GM19193 (cell line): ENCODE data around the gene PLSCR1.

Experiments used
- POLR2A ChIP-seq: IDR thresholded peaks from 4 replicates; pipeline ENCODE4 v1.6.1; 2011; ENCODE audit not compliant: insufficient read depth, insufficient read length; ENCODE audit errors: extremely low read depth

Gene PLSCR1

GRCh38 chr3:146544002-146544928, at the start of gene PLSCR1:
PLSCR1 (minus strand) TSS chr3:146544607; CDS start chr3:146536552, 8,055 bp downstream.
- TF ChIP-seq POLR2A = peak; percentile 83

- no peak for TF ChIP-seq POLR2A
These were observed 49.4 kb upstream of the PLSCR1 start for GRCh38 chr3:146593776-146594175.

- TF ChIP-seq POLR2A = no peak
These were observed 46.1 kb upstream of the PLSCR1 start for GRCh38 chr3:146590521-146590920.

- TF ChIP-seq POLR2A = no peak
These were observed 45.6 kb upstream of the PLSCR1 start for GRCh38 chr3:146589899-146590508.

GRCh38 chr3:146585156-146585555, 40.7 kb upstream of the PLSCR1 start:
- no peak for TF ChIP-seq POLR2A

GRCh38 chr3:146581951-146582467, 37.6 kb upstream of the PLSCR1 start:
- TF ChIP-seq POLR2A = no peak

- no peak for TF ChIP-seq POLR2A
These were observed 36.7 kb upstream of the PLSCR1 start for GRCh38 chr3:146581080-146581601.

GRCh38 chr3:146577662-146578061, 33.3 kb upstream of the PLSCR1 start:
- no peak for TF ChIP-seq POLR2A

- no peak for TF ChIP-seq POLR2A
These were observed 31.2 kb upstream of the PLSCR1 start for GRCh38 chr3:146575636-146576035.

GRCh38 chr3:146574173-146574572, 29.8 kb upstream of the PLSCR1 start:
- TF ChIP-seq POLR2A = no peak

GRCh38 chr3:146569314-146569713, 24.9 kb upstream of the PLSCR1 start:
- TF ChIP-seq POLR2A = no peak

GRCh38 chr3:146566138-146566537, 21.7 kb upstream of the PLSCR1 start:
- no peak for TF ChIP-seq POLR2A

GRCh38 chr3:146561879-146562278, 17.5 kb upstream of the PLSCR1 start:
- no peak for TF ChIP-seq POLR2A

GRCh38 chr3:146561463-146561862, 17.1 kb upstream of the PLSCR1 start:
- no peak for TF ChIP-seq POLR2A

- no peak for TF ChIP-seq POLR2A
These were observed 16.3 kb upstream of the PLSCR1 start for GRCh38 chr3:146560678-146561077.
